K562 (cell line): ENCODE results near the gene KAZN. TPM values are rescaled to one million over a fixed set of nuclear protein-coding genes. Genes with fewer than 3 reads are reported as not detected.
A peak's percentile ranks its signal among the peaks of the same experiment; 100 is the strongest.

Source experiments
- AFF1 ChIP-seq, 2 experiments: fragments of 450-650 bp; IDR thresholded peaks; 2 replicates each; pipeline ENCODE4 v1.6.1; 2018; ENCODE audit warnings: mild to moderate bottlenecking in 2 of 2, low read depth in 1 of 2; ENCODE audit not compliant: partially characterized antibody in 2 of 2
- ASH1L ChIP-seq: fragments of 450-650 bp; IDR thresholded peaks from 2 replicates; pipeline ENCODE4 v1.6.1; 2018; ENCODE audit warnings: borderline replicate concordance, mild to moderate bottlenecking, low read depth; ENCODE audit not compliant: partially characterized antibody
- CBX8 ChIP-seq: fragments of 200-600 bp; sonication (generic); IDR thresholded peaks from 2 replicates; pipeline ENCODE4 v1.6.1; 2012; ENCODE audit warnings: borderline replicate concordance, mixed run types, low read depth, mild to moderate bottlenecking, moderate library complexity, mixed read lengths, low read length, control low read depth, inconsistent platforms; ENCODE audit not compliant: poor library complexity, severe bottlenecking; ENCODE audit errors: extremely low read depth
- CEBPZ ChIP-seq: fragments of 150-350 bp; IDR thresholded peaks from 2 replicates; pipeline ENCODE4 v1.6.1; 2014; ENCODE audit warnings: low read depth, mild to moderate bottlenecking, low read length, borderline replicate concordance
- FOXO4 ChIP-seq: fragments of 450-650 bp; formaldehyde crosslinking; IDR thresholded peaks from 2 replicates; pipeline ENCODE4 v1.4.0; 2020; ENCODE audit warnings: mild to moderate bottlenecking, moderate library complexity
- HDAC3 ChIP-seq: fragments of 450-650 bp; IDR thresholded peaks from 2 replicates; pipeline ENCODE4 v1.6.1; 2018; ENCODE audit warnings: borderline replicate concordance, mild to moderate bottlenecking, moderate library complexity; ENCODE audit not compliant: partially characterized antibody
- HOXB6 ChIP-seq: fragments of 250-450 bp; sonication (Bioruptor Pico); IDR thresholded peaks from 2 replicates; pipeline ENCODE4 v1.5.1; 2022; ENCODE audit warnings: mild to moderate bottlenecking, borderline replicate concordance
- MCM7 ChIP-seq, 2 experiments: fragments of 450-650 bp; IDR thresholded peaks; 2 replicates each; pipeline ENCODE4 v1.6.1; 2016 to 2018
- SNAPC5 ChIP-seq: fragments of 250-450 bp; sonication (Bioruptor Pico); IDR thresholded peaks from 2 replicates; pipeline ENCODE4 v1.8.0; 2021; ENCODE audit warnings: moderate library complexity, mild to moderate bottlenecking, inconsistent platforms
- TCFL5 ChIP-seq: fragments of 250-450 bp; sonication (Bioruptor Pico); conservative IDR thresholded peaks from 2 replicates; pipeline ENCODE4 v1.6.1; 2021; ENCODE audit warnings: mild to moderate bottlenecking, moderate library complexity, matching md5 sums
- ZNF431 ChIP-seq: sonication (generic); formaldehyde crosslinking; IDR thresholded peaks from 2 replicates; pipeline ENCODE4 v1.8.0; 2022; ENCODE audit warnings: mild to moderate bottlenecking, missing genetic modification reagents
- ZNF449 ChIP-seq: fragments of 250-450 bp; sonication (Bioruptor Pico); IDR thresholded peaks from 2 replicates; pipeline ENCODE4 v1.8.0; 2022; ENCODE audit warnings: moderate library complexity, mild to moderate bottlenecking, inconsistent platforms
- polyA plus RNA-seq, 8 experiments: library from polyadenylated mRNA; depleted of rRNA in 4 of 8; stranded (reverse) in 5 of 8; unstranded in 3 of 8; fragments of >200 nt; fragmentation: Nextera tagmentation in 2 of 8; fragmentation: Illumina TruSeq in 1 of 8; extraction: Ambion mirVana in 2 of 8; extraction: Trizol in 1 of 8; gene quantifications; 2 replicates each; pipeline versions ENCODE4 v1.2.1 to v1.2.3, GENCODE V29; 2011 to 2014; ENCODE audit warnings: inconsistent platforms in 1 of 8, missing spikeins in 1 of 8
- total RNA-seq, 7 experiments: library from RNA; depleted of rRNA in 6 of 7; stranded (reverse); fragments of >200 nt in 6 of 7; fragmentation: Illumina TruSeq in 2 of 7; extraction: Trizol in 2 of 7; gene quantifications; 2 replicates each; pipeline versions ENCODE4 v1.2.1 to v1.2.3, GENCODE V29; 2011 to 2021; ENCODE audit warnings: low replicate concordance in 1 of 7

The KAZN gene
- total and polyA plus RNA-seq, 9 of the 15 experiments (the other 6 are each of a cell fraction or from before 2014, with no cell fraction given): 2.1 to 21.6 (median 5.4) TPM

GRCh38 chr1:14817223-14818170 lies 219.0 kb downstream of the KAZN start (continued):
- TF ChIP-seq HDAC3: peak; percentile 79
- no peak for TF ChIP-seq CBX8
- no peak for TF ChIP-seq CEBPZ
- TF ChIP-seq SNAPC5 (CRISPR knock-in tag): no peak
- no peak for TF ChIP-seq FOXO4
- TF ChIP-seq AFF1 (IDR thresholded peaks at IDR 0.05; ENCODE audit: low read depth in 1 of 2, partially characterized antibody in 2 of 2): peak in 1 of 2 experiments; percentile 48
- TF ChIP-seq MCM7 (IDR thresholded peaks at IDR 0.05): no peak
- TF ChIP-seq ZNF449 (CRISPR knock-in tag): peak; percentile 14; the same call in 1 of the 2 replicates
- TF ChIP-seq ASH1L: no peak
- TF ChIP-seq HOXB6 (CRISPR knock-in tag): no peak
- no peak for TF ChIP-seq TCFL5
- no peak for TF ChIP-seq ZNF431 (CRISPR knock-in tag)
